ENCODE results near the gene FAM180A. TPM values are rescaled to one million over a fixed set of nuclear protein-coding genes. Genes with fewer than 3 reads are reported as not detected.
"Not testable (repeated sequence)": the region's sequence is repeated elsewhere in the genome, so short reads cannot be mapped to it uniquely, and the experiment has no call there.

FAM180A gene
- total and polyA plus RNA-seq, 7 donors = 0.07 to 1.8 (median 0.13) TPM; not detected in 2

GRCh38 chr7:135782801-135783200 lies 34.2 kb upstream of the FAM180A start:
- DNase-seq = no peak
- H3K4me1 ChIP-seq = no peaks in the 10 kb centered on the region
- WGBS, 3 donors = 84 to 95% (median 85%) methylated on average over 6 of the region's 6 CpGs
- H3K27me3 ChIP-seq (ENCODE audit: insufficient read depth in 3 of 3, low read length in 2 of 3) = no peaks in the 10 kb centered on the region
- peaks cover 9% of the 10 kb centered on the region for H3K9me3 ChIP-seq
- H3K4me3 ChIP-seq = no peak overlapping the region
- no peak for ATAC-seq
- H3K27ac ChIP-seq = no peak overlapping the region
- TF ChIP-seq CTCF (IDR thresholded peaks at IDR 0.05) = no peak
- intact Hi-C loops (cut with DNase I) = no loop called here
- no peaks in the 10 kb centered on the region for H3K36me3 ChIP-seq (ENCODE audit: insufficient read depth in 1 of 2, low read depth in 1 of 2)

- no peak overlapping the region for H3K4me3 ChIP-seq
- no peak overlapping the region for H3K27ac ChIP-seq
- peaks cover 10% of the 10 kb centered on the region for H3K9me3 ChIP-seq
- no peak for DNase-seq
- no peaks in the 10 kb centered on the region for H3K27me3 ChIP-seq (ENCODE audit: insufficient read depth in 3 of 3, low read length in 2 of 3)
- no peaks in the 10 kb centered on the region for H3K4me1 ChIP-seq
- peak in 1 of 4 donors; percentile 35 for ATAC-seq
- no peak for TF ChIP-seq CTCF (IDR thresholded peaks at IDR 0.05)
- no peaks in the 10 kb centered on the region for H3K36me3 ChIP-seq (ENCODE audit: insufficient read depth in 1 of 2, low read depth in 1 of 2)
- WGBS, 3 donors = 46 to 56% (median 47%) methylated on average over 9 of the region's 9 CpGs
- intact Hi-C loops (cut with DNase I) = no loop called here
These were observed 33.8 kb upstream of the FAM180A start for GRCh38 chr7:135782377-135782776.

- peaks cover 4% of the 10 kb centered on the region for H3K4me1 ChIP-seq
- no peak for TF ChIP-seq CTCF (IDR thresholded peaks at IDR 0.05)
- no peaks in the 10 kb centered on the region for H3K36me3 ChIP-seq (ENCODE audit: insufficient read depth in 1 of 2, low read depth in 1 of 2)
- ATAC-seq (no peak), DNase-seq (no peak)
- no peaks in the 10 kb centered on the region for H3K27me3 ChIP-seq (ENCODE audit: insufficient read depth in 3 of 3, low read length in 2 of 3)
- 84 to 93% (median 85%) methylated on average over 3 of the region's 3 CpGs for WGBS, 3 donors
- intact Hi-C loops (cut with DNase I) = no loop called here
- H3K27ac ChIP-seq = no peak overlapping the region
- peaks cover 10% of the 10 kb centered on the region for H3K9me3 ChIP-seq
- no peak overlapping the region for H3K4me3 ChIP-seq
These were observed 29.2 kb upstream of the FAM180A start for GRCh38 chr7:135777626-135778398.

GRCh38 chr7:135775915-135776314 lies 27.3 kb upstream of the FAM180A start:
- intact Hi-C loops (cut with DNase I); H3K4me1 ChIP-seq; H3K36me3 ChIP-seq (ENCODE audit: insufficient read depth in 1 of 2, low read depth in 1 of 2); H3K27me3 ChIP-seq (ENCODE audit: insufficient read depth in 3 of 3, low read length in 2 of 3); H3K4me3 ChIP-seq; ATAC-seq; H3K27ac ChIP-seq; DNase-seq: not testable (repeated sequence)
- peaks cover 10% of the 10 kb centered on the region for H3K9me3 ChIP-seq
- 91 to 94% (median 93%) methylated on average over 8 of the region's 8 CpGs for WGBS, 3 donors

GRCh38 chr7:135775230-135775629 lies 26.6 kb upstream of the FAM180A start:
- intact Hi-C loops (cut with DNase I) = no loop called here
- no peak overlapping the region for H3K27ac ChIP-seq

More at GRCh38 chr7:135775230-135775629, 26.6 kb upstream of the FAM180A start:
- Histone ChIP-seq H3K4me3 (no peak overlapping the region), H3K9me3 (peaks cover 10% of the 10 kb centered on the region), H3K36me3 (ENCODE audit: insufficient read depth in 1 of 2, low read depth in 1 of 2) (no peaks in the 10 kb centered on the region), H3K4me1 (peaks cover 4% of the 10 kb centered on the region), H3K27me3 (ENCODE audit: insufficient read depth in 3 of 3, low read length in 2 of 3) (no peaks in the 10 kb centered on the region)
- DNase-seq (no peak), ATAC-seq (no peak)
- TF ChIP-seq CTCF (IDR thresholded peaks at IDR 0.05) = no peak
- 96 to 100% (median 97%) methylated on average over 2 of the region's 2 CpGs for WGBS, 3 donors
